ENCODE data around the gene C1QTNF1.

C1QTNF1 gene

GRCh38 chr17:79085154-79085920, 61.4 kb downstream of the C1QTNF1 start:
- H3K9ac ChIP-seq = no peak overlapping the region
- no peaks in the 10 kb centered on the region for H3K36me3 ChIP-seq (ENCODE audit: control insufficient read depth, insufficient read depth, low read length)
- no peak overlapping the region for H3K4me2 ChIP-seq (ENCODE audit: low read length)
- TF ChIP-seq, protein P1, sequence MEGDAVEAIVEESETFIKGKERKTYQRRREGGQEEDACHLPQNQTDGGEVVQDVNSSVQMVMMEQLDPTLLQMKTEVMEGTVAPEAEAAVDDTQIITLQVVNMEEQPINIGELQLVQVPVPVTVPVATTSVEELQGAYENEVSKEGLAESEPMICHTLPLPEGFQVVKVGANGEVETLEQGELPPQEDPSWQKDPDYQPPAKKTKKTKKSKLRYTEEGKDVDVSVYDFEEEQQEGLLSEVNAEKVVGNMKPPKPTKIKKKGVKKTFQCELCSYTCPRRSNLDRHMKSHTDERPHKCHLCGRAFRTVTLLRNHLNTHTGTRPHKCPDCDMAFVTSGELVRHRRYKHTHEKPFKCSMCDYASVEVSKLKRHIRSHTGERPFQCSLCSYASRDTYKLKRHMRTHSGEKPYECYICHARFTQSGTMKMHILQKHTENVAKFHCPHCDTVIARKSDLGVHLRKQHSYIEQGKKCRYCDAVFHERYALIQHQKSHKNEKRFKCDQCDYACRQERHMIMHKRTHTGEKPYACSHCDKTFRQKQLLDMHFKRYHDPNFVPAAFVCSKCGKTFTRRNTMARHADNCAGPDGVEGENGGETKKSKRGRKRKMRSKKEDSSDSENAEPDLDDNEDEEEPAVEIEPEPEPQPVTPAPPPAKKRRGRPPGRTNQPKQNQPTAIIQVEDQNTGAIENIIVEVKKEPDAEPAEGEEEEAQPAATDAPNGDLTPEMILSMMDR (IDR thresholded peaks at IDR 0.05) = no peak
- H3K9me3 ChIP-seq (ENCODE audit: control insufficient read depth, low read length) = no peaks in the 10 kb centered on the region
- no peak overlapping the region for H2AFZ ChIP-seq
- peaks cover 2% of the 10 kb centered on the region for H3K79me2 ChIP-seq
- H3K4me1 ChIP-seq = no peaks in the 10 kb centered on the region
- no peak overlapping the region for H3K4me3 ChIP-seq (ENCODE audit: low read depth, low read length)
- H3K27me3 ChIP-seq (ENCODE audit: control insufficient read depth, insufficient read depth, low read length) = no peaks in the 10 kb centered on the region
- H3K27ac ChIP-seq = no peak overlapping the region

GRCh38 chr17:79085921-79086551, 62.1 kb downstream of the C1QTNF1 start:
- Histone ChIP-seq H3K4me1 (peaks cover 3% of the 10 kb centered on the region), H3K79me2 (peaks cover 2% of the 10 kb centered on the region), H3K9ac (no peak overlapping the region), H3K4me2 (ENCODE audit: low read length) (no peak overlapping the region), H3K9me3 (ENCODE audit: control insufficient read depth, low read length) (no peaks in the 10 kb centered on the region), H3K27me3 (ENCODE audit: control insufficient read depth, insufficient read depth, low read length) (no peaks in the 10 kb centered on the region), H3K36me3 (ENCODE audit: control insufficient read depth, insufficient read depth, low read length) (no peaks in the 10 kb centered on the region), H3K4me3 (ENCODE audit: low read depth, low read length) (no peak overlapping the region), H3K27ac (no peak overlapping the region), H2AFZ (no peak overlapping the region)
- TF ChIP-seq, protein P1 (IDR thresholded peaks at IDR 0.05) = no peak

DNA sequence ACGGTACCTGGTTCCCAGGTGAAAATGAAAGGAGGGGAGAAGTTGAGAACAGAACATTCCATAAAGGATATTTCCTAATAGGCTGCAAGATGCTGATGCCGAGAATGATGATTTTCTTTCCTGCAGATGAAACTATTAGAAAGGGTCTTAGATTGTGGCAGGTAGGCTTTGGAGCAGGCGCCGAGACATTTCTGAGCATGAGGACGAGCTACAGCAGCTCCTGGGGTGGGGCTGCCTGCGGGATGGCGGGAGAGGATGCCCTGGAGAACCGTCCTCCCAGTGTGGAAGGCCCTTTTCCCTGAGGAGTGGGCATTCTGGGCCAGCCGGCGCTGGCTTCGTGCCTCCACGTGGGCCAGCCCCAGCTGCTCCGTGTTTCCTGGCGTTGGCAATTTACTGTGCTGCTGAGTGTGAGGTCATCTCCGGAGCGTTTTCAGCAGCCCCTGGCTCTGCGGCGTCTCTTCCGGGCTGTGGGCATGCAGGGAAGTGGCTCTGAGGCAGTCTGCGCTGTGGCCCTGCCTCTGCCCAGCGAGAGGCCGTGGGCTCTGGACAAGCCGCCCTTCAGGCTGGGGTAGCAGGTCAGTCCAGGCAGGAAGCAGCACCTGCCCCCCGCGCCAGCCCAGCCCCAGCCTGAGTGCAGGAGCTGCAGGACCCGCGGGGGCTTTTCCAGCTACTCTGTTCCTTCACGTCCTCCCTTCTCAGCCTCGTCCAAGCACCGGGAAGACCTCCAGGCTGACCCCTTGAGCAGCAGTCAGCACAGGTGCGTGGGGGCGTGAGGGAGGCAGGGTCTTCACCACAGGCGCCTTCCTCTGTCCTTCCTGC, 62.8 kb downstream of the C1QTNF1 start:
- H3K4me1 ChIP-seq = peaks cover 6% of the 10 kb centered on the region
- no peak overlapping the region for H3K4me2 ChIP-seq (ENCODE audit: low read length)
- H3K27me3 ChIP-seq (ENCODE audit: control insufficient read depth, insufficient read depth, low read length) = no peaks in the 10 kb centered on the region
- no peaks in the 10 kb centered on the region for H3K9me3 ChIP-seq (ENCODE audit: control insufficient read depth, low read length)
- TF ChIP-seq, protein P1 (IDR thresholded peaks at IDR 0.05) = no peak
- peaks cover 2% of the 10 kb centered on the region for H3K79me2 ChIP-seq
- H2AFZ ChIP-seq = no peak overlapping the region
- H3K9ac ChIP-seq = no peak overlapping the region
- no peak overlapping the region for H3K27ac ChIP-seq
- H3K4me3 ChIP-seq (ENCODE audit: low read depth, low read length) = no peak overlapping the region
- no peaks in the 10 kb centered on the region for H3K36me3 ChIP-seq (ENCODE audit: control insufficient read depth, insufficient read depth, low read length)

DNA sequence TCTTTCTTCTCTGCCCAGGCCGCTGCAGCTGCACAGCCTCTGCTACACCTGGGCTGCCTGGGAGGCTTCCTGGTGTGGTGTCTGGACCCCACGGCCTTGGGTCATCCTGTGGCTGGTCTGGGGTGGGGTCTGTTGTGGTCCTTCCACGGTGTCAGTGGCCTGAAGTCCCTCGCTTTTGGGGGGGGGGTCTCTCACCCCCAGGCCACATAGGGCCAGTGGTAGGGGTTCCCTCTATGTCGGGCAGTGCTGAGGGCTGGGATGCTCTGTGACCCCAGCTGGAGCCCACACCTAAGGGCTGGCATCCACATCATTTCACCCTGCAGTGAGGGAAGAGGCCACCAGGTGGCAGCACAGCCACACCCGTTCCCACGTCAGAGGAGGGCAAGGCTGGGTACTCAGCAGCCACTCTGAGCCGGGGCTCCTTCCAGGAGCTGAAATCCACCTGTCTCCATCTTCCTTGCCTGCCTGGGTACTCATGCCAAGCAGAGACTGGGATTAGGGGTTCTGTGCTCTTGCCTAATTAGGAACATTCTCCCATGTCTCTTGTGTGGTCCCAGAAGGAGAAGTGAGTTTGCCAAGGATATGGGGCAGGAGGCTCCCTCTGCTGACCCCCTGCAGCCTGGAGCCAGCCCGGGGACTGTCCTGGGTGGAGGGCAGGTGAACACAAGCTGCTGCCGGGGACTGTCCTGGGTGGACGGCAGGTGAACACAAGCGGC, 63.6 kb downstream of the C1QTNF1 start:
- no peaks in the 10 kb centered on the region for H3K27me3 ChIP-seq (ENCODE audit: control insufficient read depth, insufficient read depth, low read length)
- H2AFZ ChIP-seq = no peak overlapping the region
- no peak overlapping the region for H3K4me3 ChIP-seq (ENCODE audit: low read depth, low read length)
- peaks cover 2% of the 10 kb centered on the region for H3K79me2 ChIP-seq
- H3K36me3 ChIP-seq (ENCODE audit: control insufficient read depth, insufficient read depth, low read length) = no peaks in the 10 kb centered on the region
- H3K9ac ChIP-seq = no peak overlapping the region
- H3K27ac ChIP-seq = no peak overlapping the region
- H3K4me1 ChIP-seq = peaks cover 6% of the 10 kb centered on the region
- H3K9me3 ChIP-seq (ENCODE audit: control insufficient read depth, low read length) = no peaks in the 10 kb centered on the region
- TF ChIP-seq, protein P1 (IDR thresholded peaks at IDR 0.05) = peak; percentile 97
- H3K4me2 ChIP-seq (ENCODE audit: low read length) = no peak overlapping the region

All from parathyroid adenoma (tissue), 2 donors.